Activated CD8-positive, alpha-beta T cell treated with anti-CD3 and anti-CD28 coated beads for 36 hours (primary cell): ENCODE results near the gene STARD3. TPM values are rescaled to one million over a fixed set of nuclear protein-coding genes. Genes with fewer than 3 reads are reported as not detected.
A peak's percentile ranks its signal among the peaks of the same experiment; 100 is the strongest.
"Not testable (repeated sequence)": the region's sequence is repeated elsewhere in the genome, so short reads cannot be mapped to it uniquely, and the experiment has no call there.

Experiments
- ATAC-seq: fragments of 200-7000 bp; cut with Tn5 transposase; one replicate; pipeline ENCODE4 v1.10.0; 2021; ENCODE audit warnings: mild to moderate bottlenecking, moderate library complexity
- CTCF ChIA-PET: fragments of 350-600 bp; sonication (Branson Sonifier 250); formaldehyde crosslinking; loops from one replicate; lab custom pipeline; 2021; ENCODE audit warnings: antibody characterized with exemption; lab: Charles Lee
- POLR2A ChIA-PET: fragments of 350-600 bp; sonication (Branson Sonifier 250); formaldehyde crosslinking; loops from one replicate; lab custom pipeline; 2021; ENCODE audit warnings: antibody characterized with exemption; lab: Charles Lee
- DNase-seq: peaks from one replicate; pipeline ENCODE4 v3.0.0-alpha.2; 2020
- H3K27ac Mint-ChIP-seq: one replicate; pipeline ENCODE4 v1.8.0; 2021; ENCODE audit warnings: mild to moderate bottlenecking, mixed read lengths
- H3K27me3 Mint-ChIP-seq: one replicate; pipeline ENCODE4 v1.8.0; 2021; ENCODE audit warnings: mixed read lengths
- H3K36me3 Mint-ChIP-seq: one replicate; pipeline ENCODE4 v1.8.0; 2021; ENCODE audit warnings: low read depth, mixed read lengths
- H3K4me1 Mint-ChIP-seq: one replicate; pipeline ENCODE4 v1.8.0; 2021; ENCODE audit warnings: low read depth, mixed read lengths
- H3K4me3 Mint-ChIP-seq: one replicate; pipeline ENCODE4 v1.8.0; 2021; ENCODE audit warnings: mild to moderate bottlenecking, moderate library complexity, mixed read lengths
- H3K9me3 Mint-ChIP-seq: one replicate; pipeline ENCODE4 v1.8.0; 2021; ENCODE audit warnings: mixed read lengths
- intact Hi-C: fragments of 100-400 bp; cut with micrococcal nuclease; formaldehyde crosslinking; loops from one replicate; pipeline ENCODE4 v1.10.0; 2022
- total RNA-seq, 2 experiments: library from RNA; stranded (reverse); gene quantifications; one replicate each; pipeline ENCODE4 v1.2.3, GENCODE V29; 2021
- TF ChIP-seq, protein P1 (sequence below): fragments of 200-600 bp; IDR thresholded peaks from one replicate; pipeline ENCODE4 v1.8.0; 2022; ENCODE audit warnings: antibody characterized with exemption, mild to moderate bottlenecking

STARD3 gene
- total RNA-seq, 2 experiments from 2014 or later: 48.7 to 50.3 TPM

- peaks cover 6% of the 10 kb centered on the region for H3K27me3 Mint-ChIP-seq
- ATAC-seq: no peak
- POLR2A ChIA-PET: no interaction called here
- H3K4me1 Mint-ChIP-seq: peaks cover 11% of the 10 kb centered on the region
- H3K36me3 Mint-ChIP-seq: no peaks in the 10 kb centered on the region
- H3K27ac Mint-ChIP-seq: no peak overlapping the region
- CTCF ChIA-PET: no interaction called here
- no peak overlapping the region for H3K4me3 Mint-ChIP-seq
- H3K9me3 Mint-ChIP-seq: no peaks in the 10 kb centered on the region
- intact Hi-C loops: no loop called here
- DNase-seq: no peak
- TF ChIP-seq, protein P1, sequence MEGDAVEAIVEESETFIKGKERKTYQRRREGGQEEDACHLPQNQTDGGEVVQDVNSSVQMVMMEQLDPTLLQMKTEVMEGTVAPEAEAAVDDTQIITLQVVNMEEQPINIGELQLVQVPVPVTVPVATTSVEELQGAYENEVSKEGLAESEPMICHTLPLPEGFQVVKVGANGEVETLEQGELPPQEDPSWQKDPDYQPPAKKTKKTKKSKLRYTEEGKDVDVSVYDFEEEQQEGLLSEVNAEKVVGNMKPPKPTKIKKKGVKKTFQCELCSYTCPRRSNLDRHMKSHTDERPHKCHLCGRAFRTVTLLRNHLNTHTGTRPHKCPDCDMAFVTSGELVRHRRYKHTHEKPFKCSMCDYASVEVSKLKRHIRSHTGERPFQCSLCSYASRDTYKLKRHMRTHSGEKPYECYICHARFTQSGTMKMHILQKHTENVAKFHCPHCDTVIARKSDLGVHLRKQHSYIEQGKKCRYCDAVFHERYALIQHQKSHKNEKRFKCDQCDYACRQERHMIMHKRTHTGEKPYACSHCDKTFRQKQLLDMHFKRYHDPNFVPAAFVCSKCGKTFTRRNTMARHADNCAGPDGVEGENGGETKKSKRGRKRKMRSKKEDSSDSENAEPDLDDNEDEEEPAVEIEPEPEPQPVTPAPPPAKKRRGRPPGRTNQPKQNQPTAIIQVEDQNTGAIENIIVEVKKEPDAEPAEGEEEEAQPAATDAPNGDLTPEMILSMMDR: no peak
These were observed 69.4 kb downstream of the STARD3 start for GRCh38 chr17:39706383-39706782.

- ChIA-PET POLR2A (no interaction called here), CTCF (no interaction called here)
- peaks cover 11% of the 10 kb centered on the region for H3K4me1 Mint-ChIP-seq
- H3K36me3 Mint-ChIP-seq: no peaks in the 10 kb centered on the region
- H3K9me3 Mint-ChIP-seq: no peaks in the 10 kb centered on the region
- TF ChIP-seq, protein P1: no peak
- intact Hi-C loops: no loop called here
- H3K4me3 Mint-ChIP-seq: no peak overlapping the region
- peaks cover 2% of the 10 kb centered on the region for H3K27me3 Mint-ChIP-seq
- peak overlapping the region; percentile 6 for H3K27ac Mint-ChIP-seq
- DNase-seq (no peak), ATAC-seq (peak; percentile 60)
These were observed 70.0 kb downstream of the STARD3 start for GRCh38 chr17:39706921-39707337.

DNA sequence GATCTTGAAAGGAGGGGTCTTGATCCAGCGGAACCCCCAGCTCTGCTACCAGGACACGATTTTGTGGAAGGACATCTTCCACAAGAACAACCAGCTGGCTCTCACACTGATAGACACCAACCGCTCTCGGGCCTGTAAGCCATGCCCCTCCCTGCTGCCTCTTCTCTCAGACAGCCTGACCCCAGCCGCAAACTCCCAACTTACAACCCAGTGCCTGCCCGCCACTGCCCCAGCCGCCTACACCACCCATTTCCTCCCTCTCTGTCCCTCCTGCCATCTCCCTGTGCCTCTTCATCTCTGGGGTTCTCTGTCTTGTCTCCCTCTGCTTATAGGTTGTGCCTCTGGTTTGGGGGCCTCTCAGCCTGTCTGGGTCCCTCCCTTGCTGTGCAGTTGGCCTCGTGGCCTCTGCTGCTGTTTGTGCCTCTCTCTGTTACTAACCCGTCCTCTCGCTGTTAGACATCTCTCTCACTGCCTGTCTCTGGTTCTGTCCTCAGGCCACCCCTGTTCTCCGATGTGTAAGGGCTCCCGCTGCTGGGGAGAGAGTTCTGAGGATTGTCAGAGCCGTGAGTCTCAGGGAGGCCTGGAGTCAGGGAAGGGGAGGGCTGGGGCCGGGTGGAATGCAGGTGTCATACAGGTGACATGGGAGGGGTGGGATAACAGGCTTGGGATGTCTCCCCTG, 72.5 kb downstream of the STARD3 start:
- ATAC-seq (no peak), DNase-seq (no peak)
- intact Hi-C loops: no loop called here
- Mint-ChIP-seq H3K36me3 (no peaks in the 10 kb centered on the region), H3K9me3 (no peaks in the 10 kb centered on the region), H3K27ac (no peak overlapping the region), H3K4me3 (no peak overlapping the region), H3K4me1 (peaks cover 9% of the 10 kb centered on the region), H3K27me3 (no peaks in the 10 kb centered on the region)
- POLR2A ChIA-PET: interaction anchor here (1.0 to 1.4 kb wide), 2 partner anchors 20 to 23 kb away, joined by 4 to 5 read pairs; partner anchors contain the start of gene MIEN1
- TF ChIP-seq, protein P1: no peak
- CTCF ChIA-PET: interaction anchor here (1.1 to 1.9 kb wide), 3 partner anchors 44 to 75 kb away, joined by 4 to 6 read pairs (median 5); no protein-coding TSS in a partner anchor

GRCh38 chr17:39709998-39710964, 73.3 kb downstream of the STARD3 start:
- Mint-ChIP-seq H3K27ac (no peak overlapping the region), H3K36me3 (no peaks in the 10 kb centered on the region), H3K4me1 (peaks cover 9% of the 10 kb centered on the region), H3K4me3 (no peak overlapping the region), H3K9me3 (no peaks in the 10 kb centered on the region), H3K27me3 (no peaks in the 10 kb centered on the region)
- ChIA-PET CTCF (interaction anchor here (0.6 to 1.1 kb wide), 2 partner anchors 14 to 43 kb away, joined by 3 to 4 read pairs; no protein-coding TSS in a partner anchor), POLR2A (interaction anchor here (1.0 to 1.1 kb wide), 2 partner anchors 23 to 431 kb away, joined by 3 to 4 read pairs; no protein-coding TSS in a partner anchor)
- ATAC-seq: no peak
- TF ChIP-seq, protein P1: no peak
- intact Hi-C loops: no loop called here
- DNase-seq: no peak

GRCh38 chr17:39711071-39711470, 74.1 kb downstream of the STARD3 start:
- H3K36me3 Mint-ChIP-seq, intact Hi-C loops, H3K9me3 Mint-ChIP-seq, H3K4me1 Mint-ChIP-seq, ATAC-seq, H3K27ac Mint-ChIP-seq, DNase-seq, H3K4me3 Mint-ChIP-seq, H3K27me3 Mint-ChIP-seq: not testable (repeated sequence)
- ChIA-PET POLR2A (interaction anchor here (1.1 kb wide), 1 partner anchor 430 kb away, joined by 3 read pairs; no protein-coding TSS in a partner anchor), CTCF (interaction anchor here (0.6 kb wide), 1 partner anchor 15 kb away, joined by 3 read pairs; no protein-coding TSS in a partner anchor)
